A375 (cell line): ENCODE measurements around the gene TCP11. TPM values are rescaled to one million over a fixed set of nuclear protein-coding genes. Genes with fewer than 3 reads are reported as not detected.

Experiments used
- small RNA-seq: library from RNA; depleted of rRNA; stranded (forward); fragments of <200 nt; gene quantifications from one replicate; pipeline ENCODE3, GENCODE V24; 2014
- total RNA-seq: library from RNA; depleted of rRNA; stranded (reverse); fragments of >200 nt; shearing (Covaris generic); gene quantifications from 2 replicates; pipeline ENCODE4 v1.2.3, GENCODE V29; 2014; rRNA removed

Gene TCP11
- total RNA-seq = not detected in 2 replicates

DNA sequence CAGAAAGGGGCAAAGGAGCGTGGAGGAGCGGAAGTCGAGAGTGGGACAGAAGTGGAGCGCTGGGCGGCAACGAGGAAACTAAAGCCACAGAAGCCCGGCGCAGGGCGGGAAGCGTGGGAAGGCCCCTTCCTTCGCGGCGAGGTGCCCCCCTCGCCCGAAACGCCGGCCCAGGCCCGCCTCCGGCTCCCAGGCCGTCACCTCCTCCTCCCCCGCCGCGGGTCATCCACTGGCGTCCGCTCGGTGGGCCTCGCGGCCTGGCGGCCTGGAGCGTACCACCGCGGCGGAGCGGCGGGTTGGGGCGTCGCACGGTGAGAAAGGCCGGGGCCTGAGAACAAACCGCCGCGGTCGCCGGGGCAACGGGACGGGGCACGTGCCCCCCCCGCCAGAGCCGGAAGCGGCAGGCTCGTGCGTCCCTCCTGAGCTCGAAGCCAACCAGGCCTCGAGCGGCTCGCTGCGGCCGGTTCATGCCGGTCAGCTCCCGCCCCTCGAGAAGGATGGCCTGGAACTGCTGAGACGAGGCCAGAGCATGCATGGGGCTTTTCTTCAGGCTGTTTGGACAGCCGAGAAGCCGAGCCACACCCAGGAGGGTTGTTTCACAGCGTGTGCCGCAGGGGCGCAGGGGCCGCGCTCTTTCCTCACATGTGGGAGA, at the start of gene TCP11:
TCP11 (minus strand) TSS at position 333 of the 649 bp plus-strand sequence. CDS start 469 bp downstream, outside the sequence.

Small RNA genes lying within 50 kb of the gene (small RNA-seq; reads per million reads assigned to genes)
- gene AL138721.1 = not detected

Other genes with a start within 250 kb of the TCP11 start
- gene SCUBE3, start 72.6 kb upstream of the TCP11 start, total RNA-seq = 0.82 and 1.0 TPM in 2 replicates
- 15.6 and 16.6 TPM in 2 replicates for gene ZNF76, start 118.4 kb upstream of the TCP11 start, total RNA-seq
- gene DEF6, start 156.5 kb upstream of the TCP11 start, total RNA-seq = 1.0 and 1.5 TPM in 2 replicates
- 3.4 and 5.1 TPM in 2 replicates for gene PPARD, start 201.2 kb upstream of the TCP11 start, total RNA-seq